ENCODE results near the gene TLR8. TPM values are rescaled to one million over a fixed set of nuclear protein-coding genes. Genes with fewer than 3 reads are reported as not detected.
"Not testable (repeated sequence)": the region's sequence is repeated elsewhere in the genome, so short reads cannot be mapped to it uniquely, and the experiment has no call there.

TLR8 gene
- total RNA-seq, 1 donor from 2014 or later: not detected

DNA sequence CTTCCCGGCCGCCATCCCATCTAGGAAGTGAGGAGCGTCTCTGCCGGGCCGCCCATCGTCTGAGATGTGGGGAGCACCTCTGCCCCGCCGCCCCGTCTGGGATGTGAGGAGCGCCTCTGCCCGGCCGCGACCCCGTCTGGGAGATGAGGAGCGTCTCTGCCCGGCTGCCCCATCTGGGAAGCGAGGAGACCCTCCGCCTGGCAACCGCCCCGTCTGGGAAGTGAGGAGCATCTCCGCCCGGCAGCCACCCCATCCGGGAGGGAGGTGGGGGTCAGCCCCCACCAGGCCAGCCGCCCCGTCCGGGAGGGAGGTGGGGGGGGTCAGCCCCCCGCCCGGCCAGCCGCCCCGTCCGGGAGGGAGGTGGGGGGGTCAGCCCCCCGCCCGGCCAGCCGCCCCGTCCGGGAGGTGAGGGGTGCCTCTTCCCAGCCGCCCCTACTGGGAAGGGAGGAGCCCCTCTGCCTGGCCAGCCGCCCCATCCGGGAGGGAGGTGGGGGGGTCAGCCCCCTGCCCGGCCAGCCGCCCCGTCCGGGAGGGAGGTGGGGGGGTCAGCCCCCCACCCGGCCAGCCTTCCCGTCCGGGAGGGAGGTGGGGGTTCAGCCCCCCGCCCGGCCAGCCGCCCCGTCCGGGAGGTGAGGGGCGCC lies 56.9 kb downstream of the TLR8 start:
- H3K36me3 Mint-ChIP-seq (ENCODE audit: low read depth); H3K27me3 Mint-ChIP-seq (ENCODE audit: insufficient read depth); DNase-seq (ENCODE audit: low spot score); intact Hi-C loops (cut with micrococcal nuclease); H3K9me3 Mint-ChIP-seq; H3K4me3 Mint-ChIP-seq; H3K27ac Mint-ChIP-seq: not testable (repeated sequence)
- peaks cover 65% of the 10 kb centered on the region for H3K4me1 Mint-ChIP-seq (ENCODE audit: low read depth)

DNA sequence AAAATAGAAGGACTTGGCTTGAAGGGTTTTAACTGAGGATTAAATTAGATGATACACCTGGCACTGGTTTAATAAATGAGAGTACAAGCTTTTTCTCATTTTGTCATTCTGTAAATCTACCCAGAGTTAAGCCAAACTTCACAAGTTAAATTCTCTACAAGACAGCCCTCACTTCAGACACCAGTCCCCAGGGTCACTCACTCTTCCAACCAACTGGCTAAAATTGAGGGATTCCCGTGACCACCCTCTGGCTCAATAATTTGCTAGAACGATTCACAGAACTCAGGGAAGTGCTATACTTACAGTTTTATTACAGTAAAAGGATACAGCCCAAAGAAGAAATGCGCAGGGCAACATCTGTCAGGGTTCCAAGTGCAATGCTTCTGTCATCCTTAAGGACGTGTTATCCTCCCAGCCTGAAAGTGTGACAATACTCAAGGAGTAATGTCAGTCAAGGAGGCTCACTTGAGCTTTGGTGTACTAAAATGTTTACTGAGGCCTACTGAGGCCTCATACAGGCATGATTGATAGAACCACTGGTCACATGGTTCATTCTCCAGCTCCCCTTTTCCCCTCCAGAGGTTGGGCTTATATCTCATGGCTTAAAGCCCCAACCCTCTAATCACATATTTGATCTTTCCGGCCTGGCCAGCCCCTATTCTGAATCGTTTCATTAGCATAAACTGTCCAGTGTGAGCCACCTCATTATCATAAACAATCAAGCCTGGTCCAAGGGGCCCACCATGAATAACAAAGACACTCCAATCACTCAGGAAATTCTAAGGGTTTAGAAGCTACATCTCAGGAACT lies 58.9 kb downstream of the TLR8 start:
- H3K4me3 Mint-ChIP-seq: no peak overlapping the region
- H3K27me3 Mint-ChIP-seq (ENCODE audit: insufficient read depth): no peaks in the 10 kb centered on the region
- no peaks in the 10 kb centered on the region for H3K9me3 Mint-ChIP-seq
- intact Hi-C loops (cut with micrococcal nuclease): no loop called here
- peaks cover 65% of the 10 kb centered on the region for H3K4me1 Mint-ChIP-seq (ENCODE audit: low read depth)
- no peak for DNase-seq (ENCODE audit: low spot score)
- no peaks in the 10 kb centered on the region for H3K36me3 Mint-ChIP-seq (ENCODE audit: low read depth)
- peak overlapping the region; percentile 55 for H3K27ac Mint-ChIP-seq

DNA sequence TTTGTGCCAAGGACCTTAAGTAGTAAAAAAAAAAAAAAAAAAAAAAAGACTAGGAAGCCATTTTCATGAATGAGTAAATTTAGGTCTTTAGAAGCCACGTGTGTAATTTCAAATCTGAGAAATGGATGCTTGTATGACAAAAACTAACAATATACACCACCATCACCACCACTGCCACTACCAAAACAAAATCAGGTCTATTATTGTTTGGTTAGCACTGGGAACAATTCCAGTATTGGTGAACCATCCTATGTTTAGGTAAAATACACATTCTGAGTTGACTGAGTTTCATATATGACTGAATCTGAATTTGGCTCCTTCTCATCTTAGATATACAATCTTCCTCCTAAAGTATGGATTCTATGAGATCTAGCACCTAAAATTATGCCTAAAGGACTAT lies 59.7 kb downstream of the TLR8 start:
- intact Hi-C loops (cut with micrococcal nuclease): loop anchor here (1.0 kb wide), 1 partner anchor 10 kb away; no protein-coding TSS in a partner anchor
- no peaks in the 10 kb centered on the region for H3K9me3 Mint-ChIP-seq
- H3K4me3 Mint-ChIP-seq: peak overlapping the region; percentile 30
- H3K4me1 Mint-ChIP-seq (ENCODE audit: low read depth): peaks cover 65% of the 10 kb centered on the region
- DNase-seq (ENCODE audit: low spot score): no peak
- no peaks in the 10 kb centered on the region for H3K27me3 Mint-ChIP-seq (ENCODE audit: insufficient read depth)
- peak overlapping the region; percentile 70 for H3K27ac Mint-ChIP-seq
- no peaks in the 10 kb centered on the region for H3K36me3 Mint-ChIP-seq (ENCODE audit: low read depth)

DNA sequence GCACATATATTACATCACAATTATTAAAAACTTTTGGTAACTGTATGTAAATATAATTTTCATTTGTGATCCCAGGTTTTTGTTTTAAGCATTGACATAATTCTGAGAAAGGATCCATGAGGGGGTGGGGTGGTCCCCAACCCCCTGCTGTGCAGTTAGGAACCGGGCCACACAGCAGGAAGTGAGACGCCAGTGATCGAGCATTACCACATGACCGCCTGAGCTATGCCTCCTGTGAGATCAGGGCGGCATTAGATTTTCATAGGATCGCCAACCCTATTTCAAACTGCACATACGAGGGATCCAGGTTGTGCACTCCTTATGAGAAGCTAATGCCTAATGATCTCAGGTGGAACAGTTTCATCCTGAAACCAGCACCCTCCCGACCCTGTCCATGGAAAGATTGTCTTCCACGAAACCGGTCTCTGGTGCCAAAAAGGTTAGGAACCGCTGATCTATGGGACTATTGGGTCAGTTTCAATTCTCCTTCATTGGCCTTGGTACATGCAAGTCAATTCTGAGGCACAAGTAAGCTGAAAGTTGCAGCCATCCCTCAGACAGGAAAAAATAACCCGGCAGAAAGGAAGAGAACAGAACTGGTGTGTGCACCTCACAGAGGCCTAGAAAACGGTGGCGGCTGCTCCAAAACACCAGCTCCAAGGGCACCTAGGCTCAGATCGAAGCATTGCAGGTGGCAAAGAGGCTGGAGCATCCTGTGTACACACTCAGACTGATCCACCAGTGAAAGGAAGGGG lies 61.5 kb downstream of the TLR8 start:
- Mint-ChIP-seq H3K27me3 (ENCODE audit: insufficient read depth) (no peaks in the 10 kb centered on the region), H3K9me3 (no peaks in the 10 kb centered on the region), H3K27ac (peak overlapping the region; percentile 93), H3K4me3 (peak overlapping the region; percentile 61), H3K4me1 (ENCODE audit: low read depth) (peaks cover 65% of the 10 kb centered on the region), H3K36me3 (ENCODE audit: low read depth) (no peaks in the 10 kb centered on the region)
- DNase-seq (ENCODE audit: low spot score): no peak
- intact Hi-C loops (cut with micrococcal nuclease): no loop called here

DNA sequence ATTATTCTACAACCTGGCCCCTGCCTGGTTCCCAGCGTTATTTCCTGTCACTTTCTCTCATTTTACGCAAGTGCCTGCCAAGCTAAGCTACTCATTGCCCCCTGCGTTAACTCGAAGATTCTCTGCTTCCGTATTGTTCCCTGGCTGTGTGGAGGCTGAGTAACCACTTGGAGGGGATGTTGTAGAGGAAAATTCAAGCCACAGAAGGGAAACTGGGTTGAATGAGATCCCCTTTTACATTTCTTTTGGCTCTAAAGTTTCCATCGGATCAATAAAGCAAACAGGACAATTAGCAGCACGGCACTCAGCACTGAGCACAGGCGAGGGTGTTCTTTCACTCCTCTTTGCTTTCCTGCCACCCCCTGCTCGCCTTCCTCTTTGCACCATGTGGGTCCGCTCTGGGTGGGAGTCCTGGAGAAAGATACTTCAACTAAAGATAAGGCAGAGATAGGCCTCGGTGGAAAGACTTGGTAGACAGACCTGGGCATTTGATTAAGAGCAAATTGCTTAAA lies 64.3 kb downstream of the TLR8 start:
- Mint-ChIP-seq H3K27ac (peak overlapping the region; percentile 97), H3K4me1 (ENCODE audit: low read depth) (peaks cover 62% of the 10 kb centered on the region), H3K9me3 (no peaks in the 10 kb centered on the region), H3K36me3 (ENCODE audit: low read depth) (peaks cover 9% of the 10 kb centered on the region), H3K27me3 (ENCODE audit: insufficient read depth) (no peaks in the 10 kb centered on the region), H3K4me3 (peak overlapping the region; percentile 87)
- no peak for DNase-seq (ENCODE audit: low spot score)
- intact Hi-C loops (cut with micrococcal nuclease): loop anchor here (1.0 to 10.0 kb wide), 5 partner anchors 14 to 1054 kb away; partner anchors contain the start of genes GEMIN8, OFD1 and TRAPPC2

- H3K9me3 Mint-ChIP-seq: no peaks in the 10 kb centered on the region
- peaks cover 14% of the 10 kb centered on the region for H3K36me3 Mint-ChIP-seq (ENCODE audit: low read depth)
- no peaks in the 10 kb centered on the region for H3K27me3 Mint-ChIP-seq (ENCODE audit: insufficient read depth)
- peak overlapping the region; percentile 87 for H3K4me3 Mint-ChIP-seq
- DNase-seq (ENCODE audit: low spot score): no peak
- peaks cover 55% of the 10 kb centered on the region for H3K4me1 Mint-ChIP-seq (ENCODE audit: low read depth)
- peak overlapping the region; percentile 97 for H3K27ac Mint-ChIP-seq
- intact Hi-C loops (cut with micrococcal nuclease): loop anchor here (5.0 to 10.0 kb wide), 3 partner anchors 36 to 1053 kb away; partner anchors contain the start of genes GEMIN8, OFD1 and TRAPPC2
Measured at GRCh38 chrX:12971282-12972003, 65.0 kb downstream of the TLR8 start.

DNA sequence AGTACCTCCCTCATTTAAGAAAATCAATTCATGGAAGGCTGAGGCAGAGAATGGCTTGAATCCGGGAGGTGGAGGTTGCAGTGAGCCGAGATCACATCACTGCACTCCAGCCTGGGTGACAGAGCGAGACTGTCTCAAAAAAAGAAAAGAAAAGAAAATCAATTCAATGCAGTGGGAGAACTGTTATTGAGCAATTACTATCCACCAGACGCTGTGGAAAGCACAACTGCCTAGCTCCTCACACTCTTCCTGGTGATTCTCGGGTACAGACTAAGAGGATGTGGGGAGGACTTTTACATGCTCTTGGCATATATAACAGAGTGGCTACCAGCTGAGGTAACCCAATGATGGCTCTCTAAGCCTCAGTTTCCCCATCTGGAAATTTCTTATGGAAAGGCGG lies 65.8 kb downstream of the TLR8 start:
- peak overlapping the region; percentile 97 for H3K27ac Mint-ChIP-seq
- peak overlapping the region; percentile 87 for H3K4me3 Mint-ChIP-seq
- H3K4me1 Mint-ChIP-seq (ENCODE audit: low read depth): peaks cover 50% of the 10 kb centered on the region
- H3K36me3 Mint-ChIP-seq (ENCODE audit: low read depth): peaks cover 22% of the 10 kb centered on the region
- intact Hi-C loops (cut with micrococcal nuclease): loop anchor here (5.0 to 10.0 kb wide), 3 partner anchors 35 to 1053 kb away; partner anchors contain the start of genes GEMIN8, OFD1 and TRAPPC2
- no peaks in the 10 kb centered on the region for H3K9me3 Mint-ChIP-seq
- H3K27me3 Mint-ChIP-seq (ENCODE audit: insufficient read depth): no peaks in the 10 kb centered on the region
- no peak for DNase-seq (ENCODE audit: low spot score)

Other genes starting within 250 kb of the TLR8 start
- 115 and 116 TPM in 2 replicates for gene PRPS2, start 115.2 kb upstream of the TLR8 start, total RNA-seq
- gene TLR7, start 39.5 kb upstream of the TLR8 start, total RNA-seq: 0.07 and 0.10 TPM in 2 replicates
- gene TMSB4X, start 68.5 kb downstream of the TLR8 start, total RNA-seq: 6,544 and 6,612 TPM in 2 replicates
- gene FAM9C, start 138.0 kb downstream of the TLR8 start, total RNA-seq: 0.05 TPM in 2 replicates

Measured in activated T-helper 1 cell treated with anti-CD3 and anti-CD28 coated beads, Interleukin-12 subunit alpha, Interleukin-12 subunit beta, Interleukin-2, Interleukin-4 antibody, amounts not matched to agents 30 ng/mL and 10 ng/mL and 1 ng/mL, durations not matched to agents 14 hours and 24 hours and 36 hours (primary cell).